HG03045 (cell line): Measurements from ENCODE around the gene FAM83D.
"Not testable (repeated sequence)": the region's sequence is repeated elsewhere in the genome, so short reads cannot be mapped to it uniquely, and the experiment has no call there.

ENCODE experiments used
- ATAC-seq: cut with Tn5 transposase; IDR thresholded peaks from one replicate; pipeline ENCODE4 v1.9.1; 2021; ENCODE audit warnings: mild to moderate bottlenecking, moderate library complexity; ENCODE audit not compliant: unreplicated experiment

FAM83D gene

DNA sequence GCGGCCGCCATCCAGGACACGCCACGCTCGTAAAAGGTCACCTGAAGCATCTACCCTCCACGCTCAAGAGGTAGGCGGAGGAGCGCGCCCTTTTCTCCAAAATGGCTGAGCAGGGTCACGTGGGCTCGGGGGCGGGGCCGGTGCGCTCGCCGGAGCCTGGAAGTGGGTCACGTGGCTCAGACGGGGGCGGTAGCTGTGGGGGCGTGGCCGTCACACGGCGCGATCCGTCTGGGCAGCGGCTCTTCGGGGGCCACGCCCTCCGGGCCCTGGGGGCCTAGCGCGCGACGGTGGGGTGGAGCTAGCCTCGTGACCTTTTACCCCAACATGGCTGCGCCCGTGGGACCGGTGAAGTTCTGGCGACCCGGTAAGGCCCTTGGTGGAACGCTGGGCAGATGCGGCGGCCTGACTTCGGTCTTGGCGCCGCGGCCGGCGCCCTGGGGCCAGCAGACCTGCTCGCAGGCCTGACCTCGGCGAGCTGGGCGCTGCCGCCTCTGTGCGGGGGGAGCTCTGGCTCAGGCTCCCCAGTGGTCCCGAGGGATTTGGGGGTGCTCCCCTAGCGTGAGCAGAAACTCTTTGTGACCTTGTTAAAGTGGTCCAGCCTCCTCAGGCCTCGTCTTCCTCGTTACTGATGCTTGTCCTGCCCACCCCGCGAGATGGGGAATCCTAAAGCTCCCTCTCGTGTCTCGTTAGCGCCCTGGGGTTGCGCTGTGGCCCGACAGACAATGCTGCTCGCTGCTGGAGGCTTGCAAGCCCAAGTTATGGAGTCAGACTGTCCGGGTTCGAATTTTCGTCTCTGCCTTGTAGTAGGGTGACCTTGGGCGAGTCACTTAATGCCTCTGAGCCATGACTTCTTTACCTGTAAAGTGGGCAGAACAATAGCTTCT, 36.1 kb downstream of the FAM83D start, which contains the start of gene DHX35:
Gene DHX35, plus strand, starts transcription at position 301 of the 884 bp plus-strand sequence. Its CDS starts 24 bp downstream, at position 325.
- peak; percentile 98 for ATAC-seq

DNA sequence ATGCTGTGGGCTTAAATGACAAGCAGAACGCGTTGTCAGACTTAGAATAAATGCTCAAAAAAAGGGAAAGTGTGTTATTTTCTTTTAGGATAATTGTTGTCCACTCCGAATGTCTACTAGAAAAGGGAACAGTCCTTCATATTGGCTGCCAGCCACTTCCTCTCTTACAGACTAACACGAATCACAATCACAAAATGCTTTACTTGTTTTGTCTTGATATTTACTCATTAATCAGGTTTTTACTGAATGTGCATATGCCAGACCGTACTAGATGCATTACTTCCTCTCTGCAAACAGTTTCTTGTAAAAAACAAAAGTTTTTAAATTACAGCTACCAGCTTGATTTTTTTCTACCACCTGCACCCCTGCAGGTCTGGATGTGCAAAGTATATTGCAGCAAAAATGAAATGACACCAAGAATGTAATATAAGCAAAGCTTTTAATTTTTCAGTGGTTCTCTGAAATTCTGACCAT, 36.7 kb downstream of the FAM83D start:
- no peak for ATAC-seq

DNA sequence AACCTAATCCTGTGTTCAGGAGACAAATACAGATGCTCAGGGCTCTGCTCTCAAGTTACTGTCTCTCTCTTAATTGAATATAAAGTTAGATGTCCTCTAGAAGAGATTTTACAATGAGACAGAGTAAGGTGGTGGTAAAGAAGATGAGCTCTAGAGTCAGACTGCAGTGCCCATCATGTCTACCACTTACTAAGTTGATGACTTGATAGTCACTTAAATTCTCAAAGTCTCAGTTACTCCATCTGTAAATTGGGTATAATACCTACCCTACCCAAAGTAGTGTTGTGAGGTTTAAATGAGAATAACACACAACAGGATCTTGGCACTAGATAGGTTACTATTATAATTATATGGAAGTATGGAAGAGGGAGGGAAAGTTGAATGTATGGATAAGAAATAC, 37.5 kb downstream of the FAM83D start:
- no peak for ATAC-seq

DNA sequence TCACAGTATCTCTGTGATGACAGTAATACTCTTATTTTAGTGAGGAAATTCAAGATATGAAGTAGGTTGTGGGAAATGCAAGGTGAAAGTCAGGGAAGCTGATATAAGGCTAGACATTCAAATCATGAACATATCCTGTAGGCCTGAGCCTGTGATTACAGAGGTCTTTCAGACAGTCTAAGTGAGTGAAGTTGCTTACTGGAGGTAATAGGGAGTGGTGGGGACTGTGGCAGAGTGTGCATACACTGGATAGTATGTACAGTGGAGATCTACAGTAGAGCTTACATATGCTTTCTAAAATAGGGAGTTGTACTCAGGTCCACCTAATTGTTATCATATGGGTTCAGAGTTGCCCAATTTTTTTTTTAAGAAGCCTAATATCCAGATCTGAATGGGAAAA, 39.0 kb downstream of the FAM83D start:
- ATAC-seq, result no peak

DNA sequence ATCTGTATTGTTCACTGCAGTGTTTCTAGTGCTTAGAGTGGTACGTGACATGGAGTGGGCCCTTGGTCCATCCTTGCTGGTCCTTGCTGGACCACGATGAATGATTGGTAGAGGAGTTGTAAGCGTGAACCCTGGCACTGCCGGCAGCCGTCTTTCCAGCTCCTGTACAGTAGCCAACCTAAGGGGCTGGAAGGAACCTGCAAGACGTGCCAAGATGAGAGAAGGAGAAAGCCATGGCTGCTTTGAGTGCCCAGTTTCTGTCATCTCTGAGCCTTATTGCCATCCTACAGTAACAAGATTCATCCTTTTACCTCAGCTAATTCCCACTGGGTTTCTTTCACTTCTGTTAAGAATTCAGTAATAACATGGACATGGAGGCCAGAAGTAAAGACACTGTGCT, 41.9 kb downstream of the FAM83D start:
- ATAC-seq, result no peak

GRCh38 chr20:38969708-38970107, 43.5 kb downstream of the FAM83D start:
- no peak for ATAC-seq

GRCh38 chr20:38970302-38970701, 44.1 kb downstream of the FAM83D start:
- no peak for ATAC-seq

- no peak for ATAC-seq
These were observed 46.9 kb downstream of the FAM83D start for GRCh38 chr20:38973107-38973506.

DNA sequence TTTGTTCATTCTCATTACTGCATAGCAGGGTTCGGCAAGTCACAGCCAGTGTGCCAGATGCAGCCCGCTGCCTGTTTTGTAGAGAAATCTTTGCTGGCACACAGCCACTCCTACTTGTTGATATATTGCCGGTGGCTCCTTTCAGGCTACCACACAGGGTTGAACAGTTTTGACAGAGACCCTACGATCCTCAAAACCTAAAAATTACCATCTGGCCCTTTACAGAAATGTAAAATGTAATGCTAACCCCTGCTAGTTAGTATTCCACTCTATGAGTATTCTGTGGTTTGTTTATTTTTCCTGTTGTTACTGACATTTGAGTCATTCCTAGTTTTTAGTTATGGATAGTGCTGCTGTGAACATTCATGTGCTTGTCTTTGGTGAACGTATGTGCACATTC, 47.4 kb downstream of the FAM83D start:
- no peak for ATAC-seq

- ATAC-seq, result no peak
These were observed 49.4 kb downstream of the FAM83D start for GRCh38 chr20:38975539-38976120.

DNA sequence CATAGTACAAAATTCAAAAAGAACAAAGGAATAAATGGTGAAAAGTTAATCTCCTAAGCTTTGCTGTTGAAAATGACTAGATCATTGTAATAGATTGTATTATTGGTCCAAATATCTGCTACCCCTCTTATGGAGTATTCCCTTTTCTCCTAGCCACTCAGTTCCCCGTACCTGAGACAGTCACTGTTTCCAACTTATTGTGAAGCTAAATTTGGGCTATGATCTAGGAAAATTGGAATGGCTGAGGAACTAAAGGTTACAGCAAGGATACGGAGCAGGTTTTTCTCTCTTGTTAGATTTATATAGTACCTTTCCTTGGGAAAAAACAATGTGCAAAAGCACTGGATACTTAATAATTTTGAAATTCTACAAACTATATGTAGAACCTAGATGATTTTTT, 53.2 kb downstream of the FAM83D start:
- ATAC-seq, result no peak

- ATAC-seq, result no peak
These were observed 53.6 kb downstream of the FAM83D start for GRCh38 chr20:38979842-38980241.

DNA sequence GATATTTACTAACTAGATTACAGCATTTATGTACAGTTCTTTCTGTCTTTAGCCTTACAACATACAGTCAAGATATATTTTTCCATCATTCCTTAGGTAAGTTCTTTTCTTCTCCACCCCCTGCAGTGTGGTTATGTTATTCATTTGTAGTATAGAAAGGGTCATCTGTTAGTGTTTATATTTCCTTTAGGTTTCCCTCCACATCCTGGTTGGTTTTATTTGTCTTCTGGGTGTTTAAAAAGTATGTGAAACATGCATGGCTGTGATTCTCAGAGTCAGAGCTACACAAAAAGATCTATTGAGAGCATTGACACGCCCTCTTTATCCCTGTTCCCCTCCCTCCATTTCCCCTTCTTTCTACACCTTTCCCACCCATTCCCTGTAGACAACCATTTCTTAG, 56.1 kb downstream of the FAM83D start:
- ATAC-seq, result no peak

DNA sequence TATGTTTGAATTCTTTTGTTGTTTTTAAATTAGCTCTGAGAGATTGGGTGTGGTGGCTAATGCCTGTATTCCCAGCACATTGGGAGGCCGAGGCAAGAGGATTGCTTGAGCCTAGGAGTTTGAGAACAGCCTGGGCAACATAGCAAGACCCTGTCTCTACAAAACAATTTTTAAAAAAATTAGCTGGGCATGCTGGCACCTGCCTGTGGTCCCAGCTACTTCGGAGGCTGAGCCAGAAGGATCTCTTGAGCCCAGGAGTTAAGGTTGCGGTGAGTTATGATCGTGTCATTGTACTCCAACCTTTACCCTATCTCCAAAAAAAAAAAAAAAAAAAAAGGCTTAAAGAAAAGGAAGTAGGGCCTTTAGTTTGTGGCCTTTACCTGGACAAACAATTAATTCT, 58.8 kb downstream of the FAM83D start:
- no peak for ATAC-seq

GRCh38 chr20:38985603-38986170, 59.5 kb downstream of the FAM83D start:
- no peak for ATAC-seq

DNA sequence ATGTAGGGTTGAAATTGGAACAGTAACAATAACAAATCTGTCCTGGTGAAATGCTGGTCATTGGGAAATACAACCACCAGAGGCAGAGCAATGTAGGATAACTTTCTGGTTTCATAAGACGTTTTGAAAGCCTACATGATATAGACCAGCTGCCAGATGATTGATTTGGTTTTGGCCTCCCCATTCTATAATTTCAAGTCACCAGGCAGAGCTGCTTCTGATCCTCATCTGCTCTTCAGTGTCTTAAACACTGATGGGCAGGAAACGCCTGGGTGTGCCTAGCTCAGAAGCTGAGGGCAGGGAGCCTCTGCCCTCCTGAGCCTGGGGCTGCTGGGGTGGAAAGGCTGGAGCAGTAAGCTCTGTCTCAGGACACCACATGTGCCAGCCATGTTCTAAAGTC, 60.4 kb downstream of the FAM83D start:
- no peak for ATAC-seq

- ATAC-seq, result peak; percentile 81
These were observed 61.6 kb downstream of the FAM83D start for GRCh38 chr20:38987777-38988176.

DNA sequence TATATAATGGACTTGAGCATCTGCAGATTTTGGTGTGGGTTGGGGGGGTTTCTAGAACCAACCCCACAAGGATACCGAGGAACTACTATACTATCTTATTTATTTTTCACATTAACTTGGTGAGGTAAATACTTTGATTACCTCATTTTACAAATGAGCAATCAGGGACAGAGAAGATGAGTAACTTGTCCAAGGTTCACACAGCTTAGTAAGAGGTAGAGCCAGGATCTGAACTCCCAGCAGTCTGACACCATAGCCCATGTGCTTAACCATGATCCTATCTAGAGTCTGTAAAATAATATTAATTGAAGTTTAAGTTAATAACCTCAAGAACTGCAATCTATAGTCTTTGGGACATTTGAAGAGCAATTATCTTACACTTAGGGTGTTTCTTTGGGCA, 64.5 kb downstream of the FAM83D start:
- no peak for ATAC-seq

GRCh38 chr20:38991814-38992704, 65.8 kb downstream of the FAM83D start:
- ATAC-seq, result no peak

DNA sequence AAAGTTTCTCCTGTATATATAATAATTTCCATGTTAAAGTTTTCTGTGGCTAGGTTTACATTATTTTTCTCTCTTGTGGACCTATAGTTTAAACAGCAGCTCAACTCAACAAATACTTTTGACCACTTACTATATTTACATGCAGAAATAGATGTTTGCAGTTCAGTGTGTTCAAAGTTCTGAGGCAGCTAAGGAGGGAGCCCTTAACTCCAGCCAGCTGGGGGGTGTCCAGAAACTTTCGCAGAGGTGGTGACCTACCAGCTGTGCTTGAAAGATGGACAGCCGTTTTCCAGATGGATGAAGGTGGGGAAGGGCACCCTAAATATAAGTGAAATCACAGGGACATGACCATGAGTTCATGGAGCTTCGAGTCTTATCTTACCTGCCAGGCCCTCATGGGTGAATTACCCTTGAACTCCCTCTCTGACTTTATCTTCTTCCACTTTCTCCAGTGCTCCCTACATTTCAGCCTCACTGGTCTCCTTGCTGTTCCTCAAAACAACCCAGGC, 69.4 kb downstream of the FAM83D start:
- ATAC-seq, result no peak

GRCh38 chr20:38996866-38997265, 70.6 kb downstream of the FAM83D start:
- not testable (repeated sequence) for ATAC-seq
